Epithelial cell of proximal tubule (primary cell): ENCODE data around the gene IFNLR1. TPM values are rescaled to one million over a fixed set of nuclear protein-coding genes. Genes with fewer than 3 reads are reported as not detected.

Experiments
- DNase-seq: peaks from one replicate; pipeline ENCODE4 v3.0.0-alpha.2; 2011; ENCODE audit warnings: low read depth
- H3K4me3 ChIP-seq: 2 replicates; pipeline ENCODE4 v1.5.1; 2011; ENCODE audit warnings: low read depth, mild to moderate bottlenecking, low read length
- total RNA-seq: library from RNA; depleted of rRNA; stranded (reverse); fragments of >200 nt; gene quantifications from 2 replicates; pipeline ENCODE4 v1.2.3, GENCODE V29; 2015
- TF ChIP-seq, protein P1 (sequence below): conservative IDR thresholded peaks from 2 replicates; pipeline ENCODE4 v1.5.1; 2012; ENCODE audit warnings: low read depth, mild to moderate bottlenecking, low read length

Gene IFNLR1
- total RNA-seq, 1 donor from 2014 or later: 3.6 TPM

DNA sequence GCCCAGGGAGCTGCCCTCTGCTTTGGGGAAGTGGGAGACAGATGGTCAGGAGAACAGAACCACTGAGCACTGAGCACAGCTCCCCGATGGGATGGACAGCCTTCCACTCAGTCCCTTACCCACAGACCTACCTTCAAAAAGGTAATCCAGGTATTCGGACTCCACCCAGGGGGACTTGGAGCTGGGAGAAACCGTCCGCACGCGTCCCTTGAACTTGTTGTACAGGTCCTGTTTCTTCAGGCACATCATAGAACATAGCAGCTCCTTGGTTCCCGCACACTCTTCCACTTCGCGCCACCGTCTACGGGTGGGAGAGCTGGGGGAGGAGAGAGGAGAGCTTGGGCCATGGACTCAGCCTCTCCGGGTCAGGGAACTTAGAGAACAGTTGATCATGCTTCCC lies 17.8 kb downstream of the IFNLR1 start:
- DNase-seq: no peak
- TF ChIP-seq, protein P1, sequence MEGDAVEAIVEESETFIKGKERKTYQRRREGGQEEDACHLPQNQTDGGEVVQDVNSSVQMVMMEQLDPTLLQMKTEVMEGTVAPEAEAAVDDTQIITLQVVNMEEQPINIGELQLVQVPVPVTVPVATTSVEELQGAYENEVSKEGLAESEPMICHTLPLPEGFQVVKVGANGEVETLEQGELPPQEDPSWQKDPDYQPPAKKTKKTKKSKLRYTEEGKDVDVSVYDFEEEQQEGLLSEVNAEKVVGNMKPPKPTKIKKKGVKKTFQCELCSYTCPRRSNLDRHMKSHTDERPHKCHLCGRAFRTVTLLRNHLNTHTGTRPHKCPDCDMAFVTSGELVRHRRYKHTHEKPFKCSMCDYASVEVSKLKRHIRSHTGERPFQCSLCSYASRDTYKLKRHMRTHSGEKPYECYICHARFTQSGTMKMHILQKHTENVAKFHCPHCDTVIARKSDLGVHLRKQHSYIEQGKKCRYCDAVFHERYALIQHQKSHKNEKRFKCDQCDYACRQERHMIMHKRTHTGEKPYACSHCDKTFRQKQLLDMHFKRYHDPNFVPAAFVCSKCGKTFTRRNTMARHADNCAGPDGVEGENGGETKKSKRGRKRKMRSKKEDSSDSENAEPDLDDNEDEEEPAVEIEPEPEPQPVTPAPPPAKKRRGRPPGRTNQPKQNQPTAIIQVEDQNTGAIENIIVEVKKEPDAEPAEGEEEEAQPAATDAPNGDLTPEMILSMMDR: no peak
- H3K4me3 ChIP-seq: no peak overlapping the region

DNA sequence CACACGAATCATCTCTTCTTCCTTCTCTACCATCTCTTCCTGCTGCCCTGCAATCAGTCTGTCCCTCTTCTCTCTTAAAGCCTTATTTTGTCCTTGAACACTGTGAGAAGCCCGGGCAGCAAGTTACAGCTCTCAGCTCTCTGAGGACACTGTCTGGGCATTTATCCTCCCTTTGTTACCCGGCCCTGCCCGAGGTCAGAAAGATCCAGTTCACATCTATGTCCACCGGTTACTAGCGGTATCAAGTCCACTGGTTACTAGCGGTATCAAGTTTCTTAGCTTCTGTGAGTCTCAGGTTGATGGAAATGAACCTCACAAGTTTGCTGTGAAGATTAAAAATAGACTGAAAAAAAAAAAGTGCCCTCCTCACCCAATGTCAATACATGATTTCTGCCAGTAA lies 18.8 kb downstream of the IFNLR1 start:
- DNase-seq: no peak
- H3K4me3 ChIP-seq: no peak overlapping the region
- TF ChIP-seq, protein P1: no peak

DNA sequence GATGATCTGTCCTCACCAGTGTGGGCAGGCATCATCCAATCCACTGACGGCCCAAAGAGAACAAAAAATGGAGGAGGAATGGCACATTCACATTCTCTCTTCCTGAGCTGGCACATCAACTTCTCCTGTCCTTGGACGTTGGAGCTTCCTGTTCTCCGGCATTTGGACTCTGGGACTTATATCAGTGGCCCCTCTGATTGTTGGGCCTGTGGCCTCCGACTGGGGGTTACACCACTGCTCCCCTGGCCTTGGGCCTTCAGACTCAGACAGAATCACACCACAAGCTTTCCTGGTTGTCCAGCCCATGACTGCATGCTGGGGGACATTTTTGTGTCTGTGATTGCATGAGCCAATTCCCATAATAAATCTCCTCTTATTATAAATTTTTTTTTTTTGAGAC lies 20.1 kb downstream of the IFNLR1 start:
- no peak overlapping the region for H3K4me3 ChIP-seq
- no peak for DNase-seq
- TF ChIP-seq, protein P1: no peak

DNA sequence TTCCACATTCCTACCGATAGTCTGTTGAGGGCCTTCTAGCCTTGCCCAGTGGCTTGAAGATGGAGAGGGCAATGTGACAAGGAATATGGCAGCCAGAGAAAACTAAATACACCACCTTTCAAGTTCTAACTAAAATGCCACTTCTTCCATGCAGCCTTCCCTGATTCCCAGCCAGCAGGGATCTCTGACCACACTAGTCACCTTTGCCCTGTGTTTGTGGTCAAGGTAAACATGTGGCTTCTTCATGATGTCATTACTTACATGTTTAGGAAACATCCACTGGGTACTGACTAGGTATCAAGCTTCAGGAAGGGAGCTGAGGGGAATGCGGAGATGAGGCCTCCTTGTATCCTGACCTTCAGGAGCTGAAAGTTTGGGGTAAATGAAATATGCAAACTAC lies 21.6 kb downstream of the IFNLR1 start:
- H3K4me3 ChIP-seq: no peak overlapping the region
- TF ChIP-seq, protein P1: no peak
- DNase-seq: no peak

DNA sequence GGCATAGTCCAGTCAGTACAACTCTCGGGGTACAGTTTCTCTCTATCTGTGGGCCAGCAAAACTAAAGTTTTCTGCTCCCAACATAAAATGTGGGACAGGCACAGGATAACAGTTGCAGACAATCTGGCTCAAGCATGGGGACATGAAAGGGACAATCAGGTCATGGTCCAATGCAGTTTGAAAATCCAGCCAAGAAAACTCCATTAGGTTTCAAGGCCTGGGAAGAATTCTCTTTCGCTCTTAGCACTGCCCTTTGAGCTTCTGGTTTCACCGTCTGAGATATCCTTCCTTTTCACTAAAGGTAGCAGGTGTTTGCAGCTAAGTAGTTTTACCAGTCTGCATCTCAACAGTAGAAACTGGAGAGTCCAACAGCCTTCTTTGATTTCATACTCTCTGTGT lies 23.1 kb downstream of the IFNLR1 start:
- DNase-seq: no peak
- TF ChIP-seq, protein P1: no peak
- no peak overlapping the region for H3K4me3 ChIP-seq

DNA sequence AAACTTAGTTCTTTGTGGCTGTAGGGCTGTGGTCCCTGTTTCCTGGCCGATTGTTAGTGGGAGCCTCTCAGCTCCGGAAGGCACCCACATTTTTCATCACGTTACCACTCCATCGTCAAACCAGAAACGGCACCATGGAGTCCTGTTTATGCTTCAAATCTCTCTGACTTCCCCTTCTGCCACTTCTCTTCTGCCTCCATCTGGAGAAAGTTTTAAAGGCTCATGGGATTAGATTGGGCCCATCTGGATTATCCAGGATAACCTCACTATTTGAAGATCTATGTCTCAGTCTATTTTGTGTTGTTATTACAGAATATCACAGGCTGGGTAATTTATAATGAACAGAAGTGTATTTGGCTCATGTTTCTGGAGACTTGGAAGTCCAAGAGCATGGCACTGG lies 24.9 kb downstream of the IFNLR1 start:
- TF ChIP-seq, protein P1: no peak
- DNase-seq: no peak
- H3K4me3 ChIP-seq: no peak overlapping the region

DNA sequence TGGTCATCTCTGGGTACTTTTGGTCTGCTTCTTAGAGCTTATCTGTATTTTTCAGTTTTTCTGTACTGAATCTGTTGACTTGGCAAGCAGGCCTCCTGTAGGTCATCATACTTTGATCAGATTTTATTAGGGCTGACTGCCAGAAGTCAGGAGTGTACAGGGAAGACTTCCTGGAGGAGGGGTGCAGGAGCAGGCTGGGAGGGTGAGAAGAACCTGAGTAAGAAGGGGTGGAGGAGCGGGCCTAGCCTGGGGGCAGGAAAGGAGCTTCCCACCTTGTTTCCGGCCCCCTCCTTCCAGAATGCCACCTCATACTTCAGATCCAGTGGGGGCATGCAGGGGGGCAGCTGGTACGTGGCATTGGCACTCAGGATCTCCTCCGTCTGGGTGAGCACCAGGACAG lies 25.8 kb downstream of the IFNLR1 start:
- TF ChIP-seq, protein P1: no peak
- H3K4me3 ChIP-seq: no peak overlapping the region
- DNase-seq: no peak
